ENCODE data around the gene ZBTB7B.

ZBTB7B gene

DNA sequence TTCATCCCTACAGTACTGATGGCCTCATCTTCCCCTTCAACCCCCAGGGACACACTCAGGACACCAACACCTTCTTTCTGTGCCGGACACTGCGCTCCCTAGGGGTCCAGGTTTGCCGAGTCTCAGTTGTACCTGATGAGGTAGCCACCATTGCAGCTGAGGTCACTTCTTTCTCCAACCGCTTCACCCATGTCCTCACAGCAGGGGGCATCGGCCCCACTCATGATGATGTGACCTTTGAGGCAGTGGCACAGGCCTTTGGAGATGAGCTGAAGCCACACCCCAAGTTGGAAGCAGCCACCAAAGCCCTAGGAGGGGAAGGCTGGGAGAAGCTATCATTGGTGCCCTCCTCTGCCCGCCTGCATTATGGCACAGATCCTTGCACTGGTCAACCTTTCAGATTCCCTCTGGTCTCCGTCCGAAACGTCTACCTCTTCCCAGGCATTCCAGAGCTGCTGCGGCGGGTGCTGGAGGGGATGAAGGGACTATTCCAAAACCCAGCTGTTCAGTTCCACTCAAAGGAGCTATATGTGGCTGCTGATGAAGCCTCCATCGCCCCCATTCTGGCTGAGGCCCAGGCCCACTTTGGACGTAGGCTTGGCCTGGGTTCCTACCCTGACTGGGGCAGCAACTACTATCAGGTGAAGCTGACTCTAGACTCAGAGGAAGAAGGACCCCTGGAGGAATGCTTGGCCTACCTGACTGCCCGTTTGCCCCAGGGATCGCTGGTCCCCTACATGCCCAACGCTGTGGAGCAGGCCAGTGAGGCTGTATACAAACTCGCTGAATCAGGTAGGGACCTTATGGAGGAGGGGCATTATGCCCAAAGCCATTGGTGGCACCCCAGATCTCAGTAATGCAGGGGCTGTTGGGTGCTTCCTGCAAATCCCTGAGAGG lies 14.3 kb upstream of the ZBTB7B start:
- DNase-seq (ENCODE audit: low spot score) = no peak

- no peak for DNase-seq (ENCODE audit: low spot score)
Measured at GRCh38 chr1:154989195-154989860, 13.3 kb upstream of the ZBTB7B start.

GRCh38 chr1:154990276-154990675 lies 12.3 kb upstream of the ZBTB7B start:
- no peak for DNase-seq (ENCODE audit: low spot score)

- no peak for DNase-seq (ENCODE audit: low spot score)
Measured at GRCh38 chr1:154992721-154993571, 9.7 kb upstream of the ZBTB7B start.

DNA sequence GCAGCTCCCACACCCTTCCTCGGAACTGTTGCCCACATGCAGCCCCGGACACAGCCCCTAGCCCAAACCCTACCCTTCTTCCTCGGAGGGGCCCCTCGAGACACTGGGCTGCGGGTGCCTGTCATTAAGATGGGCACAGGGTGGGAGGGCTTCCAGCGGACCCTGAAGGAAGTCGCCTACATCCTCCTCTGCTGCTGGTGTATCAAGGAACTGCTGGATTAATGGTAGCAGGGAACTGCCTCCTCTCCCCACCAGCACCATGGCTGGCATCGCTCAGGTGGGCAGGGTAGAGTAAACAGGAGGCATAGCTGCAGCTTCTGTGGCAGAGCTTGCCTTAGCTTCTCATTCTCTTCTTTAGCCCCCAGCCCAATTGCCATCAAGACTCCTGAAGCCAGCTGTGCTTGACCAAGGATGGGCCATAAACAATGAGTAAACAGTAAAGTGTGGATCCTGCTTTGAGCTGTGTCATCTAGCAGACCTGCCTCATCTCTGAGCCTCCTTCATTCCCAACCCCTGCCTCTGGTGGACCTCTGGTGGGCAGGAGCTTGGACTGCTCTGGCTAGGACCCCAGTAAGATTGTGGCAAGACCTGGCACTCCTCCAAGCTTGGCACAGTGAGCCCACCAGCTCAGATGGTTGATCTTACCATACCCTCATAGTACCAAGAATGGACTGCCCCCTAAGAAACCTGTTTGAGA lies 8.9 kb upstream of the ZBTB7B start, which contains the start of gene LENEP:
Gene LENEP, plus strand, starts transcription at position 15 of the 697 bp plus-strand sequence. Its CDS starts 22 bp downstream, at position 37.
- no peak for DNase-seq (ENCODE audit: low spot score)

DNA sequence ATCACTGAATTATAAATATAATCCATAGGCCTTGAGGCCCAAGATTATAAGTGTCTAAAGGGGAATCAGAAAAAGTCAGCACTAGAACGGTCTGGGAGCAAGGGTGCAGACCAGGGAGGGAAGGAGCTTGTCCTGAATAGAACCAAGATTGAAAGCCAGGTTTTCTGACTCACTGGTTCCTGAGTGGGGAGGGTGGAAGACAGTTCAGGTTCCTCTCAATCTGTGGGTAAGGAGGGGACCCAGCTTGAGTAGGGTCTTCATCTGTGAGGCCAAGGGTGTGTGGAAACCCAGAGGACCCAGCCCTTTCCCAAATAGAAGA lies 8.4 kb upstream of the ZBTB7B start:
- no peak for DNase-seq (ENCODE audit: low spot score)

DNA sequence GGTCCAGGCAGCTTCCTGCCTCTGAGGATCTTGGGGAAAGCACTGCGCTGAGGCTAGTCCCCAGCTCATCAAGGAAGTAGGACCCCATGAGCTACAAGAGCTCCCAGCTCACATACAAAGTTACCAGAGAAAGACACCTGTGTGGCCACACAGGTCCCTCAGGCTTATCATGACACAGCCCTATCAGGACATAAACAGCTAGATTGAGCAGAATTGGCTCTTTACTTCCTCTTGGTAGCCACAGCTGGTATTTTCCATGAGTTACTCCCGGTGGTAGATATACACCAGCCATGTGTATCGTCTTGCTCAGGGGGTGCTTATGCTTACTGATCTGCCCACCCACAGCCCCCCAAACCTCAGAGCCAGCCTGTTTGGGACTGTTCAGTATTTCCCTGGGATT lies 8.0 kb upstream of the ZBTB7B start:
- no peak for DNase-seq (ENCODE audit: low spot score)

DNA sequence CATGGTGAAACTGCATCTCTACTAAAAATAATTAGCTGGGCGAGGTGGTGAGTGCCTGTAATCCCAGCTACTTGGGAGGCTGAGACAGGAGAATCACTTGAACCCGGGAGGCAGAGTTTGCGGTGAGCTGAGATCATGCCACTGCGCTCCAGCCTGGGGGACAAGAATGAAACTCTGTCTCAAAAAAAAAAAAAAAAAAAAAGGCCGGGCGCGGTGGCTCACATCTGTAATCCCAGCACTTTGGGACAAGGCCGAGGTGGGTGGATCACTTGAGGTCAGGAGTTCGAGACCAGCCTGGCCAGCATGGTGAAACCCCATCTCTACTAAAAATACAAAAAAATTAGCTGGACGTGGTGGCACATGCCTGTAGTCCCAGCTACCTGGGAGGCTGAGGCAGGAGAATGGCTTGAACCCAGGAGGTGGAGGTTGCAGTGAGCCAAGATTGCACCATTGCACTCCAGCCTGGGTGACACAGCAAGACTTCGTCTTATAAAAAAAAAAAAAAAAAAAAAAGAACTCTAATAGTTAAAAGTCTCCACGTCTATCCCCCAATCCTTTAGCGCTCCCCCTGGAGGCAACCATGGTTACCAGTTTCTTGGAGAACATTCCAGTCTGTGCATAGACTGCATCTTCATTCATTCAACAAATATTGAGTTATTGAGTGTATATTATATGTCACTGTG lies 7.2 kb upstream of the ZBTB7B start:
- peak; percentile 88 for DNase-seq (ENCODE audit: low spot score)

GRCh38 chr1:154996966-154997701 lies 5.5 kb upstream of the ZBTB7B start:
- no peak for DNase-seq (ENCODE audit: low spot score)

GRCh38 chr1:154998201-154998780 lies 4.3 kb upstream of the ZBTB7B start:
- no peak for DNase-seq (ENCODE audit: low spot score)

DNA sequence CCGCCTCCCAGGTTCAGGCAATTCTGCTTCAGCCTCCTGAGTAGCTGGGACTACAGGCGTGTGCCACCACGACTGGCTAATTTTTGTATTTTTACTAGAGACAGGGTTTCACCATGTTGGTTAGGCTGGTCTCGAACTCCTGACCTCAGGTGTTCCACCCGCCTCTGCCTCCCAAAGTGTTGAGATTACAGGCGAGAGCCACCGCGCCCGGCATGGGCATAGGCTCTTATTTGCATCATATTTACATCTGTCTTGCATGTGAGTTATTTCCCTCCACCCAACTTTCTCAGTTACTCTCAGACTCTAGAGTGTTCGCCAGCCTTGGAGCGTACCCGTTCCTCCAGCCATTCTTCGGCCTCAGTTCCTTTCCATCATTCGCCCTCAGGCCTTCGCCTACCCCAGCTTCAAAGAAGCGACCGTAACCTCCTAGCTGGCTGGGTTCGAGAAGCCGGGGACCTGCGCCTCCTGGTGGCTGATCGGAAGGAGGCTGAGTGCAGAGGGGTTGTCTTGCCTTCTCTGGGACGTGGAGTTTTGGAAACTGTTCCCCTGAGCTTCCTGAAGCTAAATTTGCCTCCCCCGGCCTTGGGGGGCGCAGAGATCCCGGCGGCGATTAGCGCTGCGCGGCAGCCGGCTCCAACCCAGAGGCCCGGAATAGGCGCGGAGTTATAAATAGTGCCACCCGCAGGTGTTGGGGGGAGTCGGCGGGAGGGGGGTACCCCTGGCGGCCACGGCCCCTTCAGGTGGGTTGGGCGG lies 3.6 kb upstream of the ZBTB7B start:
- DNase-seq (ENCODE audit: low spot score) = peak; percentile 87

DNA sequence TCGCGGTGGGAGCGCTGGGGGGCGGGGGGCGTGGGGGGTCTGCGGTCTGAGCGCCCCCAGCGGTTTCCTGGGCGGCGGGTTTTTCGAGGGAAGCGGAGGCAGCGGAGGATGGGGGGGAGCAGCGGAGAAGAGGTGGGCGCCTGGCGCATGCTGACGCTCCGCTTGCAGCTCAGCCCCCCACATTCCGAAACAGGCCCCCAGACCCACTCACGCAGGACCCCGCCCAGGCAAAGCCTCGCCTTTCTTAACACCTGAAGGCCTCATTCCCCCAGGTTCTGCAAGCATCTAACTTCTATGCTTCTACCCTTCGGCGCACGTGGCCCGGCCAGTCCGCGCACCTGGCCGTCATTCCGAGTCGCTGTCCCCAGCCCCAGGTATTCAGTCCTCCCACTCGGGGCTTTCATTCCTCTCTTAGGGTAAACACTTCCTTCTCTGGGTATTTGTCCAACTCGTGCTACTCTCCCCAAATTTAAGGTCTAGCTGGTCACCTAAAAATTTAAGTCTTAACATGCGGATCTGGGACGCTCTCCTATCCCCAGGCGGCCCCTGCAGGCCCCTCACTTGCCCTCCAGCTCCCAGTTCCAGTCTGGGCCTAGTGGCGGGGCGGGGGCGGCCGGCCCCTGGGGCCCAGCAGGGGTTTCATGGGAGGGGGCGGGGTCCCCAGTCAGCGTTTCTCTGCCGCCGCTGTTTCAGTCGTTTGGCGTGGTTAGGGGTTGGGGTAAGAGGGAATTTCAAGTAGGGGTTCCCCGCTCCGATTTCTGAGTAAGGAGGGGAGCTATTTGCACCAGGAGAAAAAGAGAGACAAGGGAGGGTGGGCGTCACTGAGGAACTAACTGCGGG lies 2.8 kb upstream of the ZBTB7B start:
- no peak for DNase-seq (ENCODE audit: low spot score)

DNA sequence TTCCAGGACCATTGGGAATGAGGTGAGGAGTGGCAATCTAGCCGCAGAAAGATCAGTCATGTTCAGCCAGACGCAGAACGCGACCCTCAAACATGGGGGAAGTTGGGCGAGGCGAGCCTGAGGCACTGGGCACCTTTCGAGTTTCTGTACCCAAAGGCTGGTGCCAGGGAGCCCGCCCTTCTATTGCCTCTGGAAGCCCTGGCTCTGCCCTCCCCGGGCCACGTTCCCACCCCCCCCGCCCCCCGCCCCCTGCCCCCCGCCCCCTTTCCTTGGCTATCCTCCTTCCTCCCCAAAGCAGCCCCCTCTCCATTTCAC lies 2.2 kb upstream of the ZBTB7B start:
- DNase-seq (ENCODE audit: low spot score) = no peak

DNA sequence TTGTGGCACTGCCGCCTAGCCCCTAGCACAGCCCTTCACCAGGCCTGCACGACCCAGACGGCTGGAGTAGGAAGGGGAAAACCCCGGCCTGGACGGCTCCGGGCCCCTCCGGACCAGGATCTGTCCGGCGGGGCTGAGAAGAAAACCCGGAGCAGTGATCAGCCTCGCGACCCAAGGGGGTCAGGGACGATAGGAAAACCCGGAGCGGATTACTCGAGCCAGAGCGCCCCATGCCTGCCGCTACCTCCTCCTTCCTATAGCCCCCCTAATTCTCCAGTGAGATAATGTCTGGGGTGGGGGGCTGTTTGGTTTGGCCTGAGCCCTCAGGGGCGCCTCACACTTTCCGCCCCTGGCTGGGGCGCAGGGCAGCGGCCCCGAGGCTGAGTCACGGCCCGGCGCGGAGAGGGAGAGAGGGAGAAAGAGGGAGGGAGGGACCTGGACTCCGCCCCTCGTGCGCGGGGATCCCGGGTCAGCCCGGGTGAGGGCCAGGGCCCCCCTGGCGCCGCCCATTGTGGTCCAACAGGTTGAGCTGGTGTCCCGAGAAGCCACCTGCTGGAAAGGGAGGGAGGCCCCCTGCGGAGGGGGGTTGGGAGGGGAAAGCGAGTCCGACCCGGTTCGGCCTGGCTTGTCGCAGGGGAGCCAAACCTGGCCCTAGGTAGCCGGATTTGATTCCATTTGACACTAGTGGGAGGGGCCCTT lies 1.7 kb upstream of the ZBTB7B start:
- DNase-seq (ENCODE audit: low spot score) = peak; percentile 94

DNA sequence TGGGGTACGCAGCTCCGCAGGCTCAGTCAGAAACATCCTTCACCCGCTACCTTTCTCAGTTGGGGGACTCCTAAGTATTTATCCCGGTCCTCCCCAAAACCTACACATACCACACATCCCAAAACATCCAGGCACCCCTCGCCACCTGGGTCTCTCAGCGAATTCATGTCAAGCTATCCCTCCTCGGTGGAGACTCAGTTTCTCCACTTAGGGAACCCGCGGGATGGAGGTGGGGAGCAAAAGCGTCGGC lies 1.3 kb upstream of the ZBTB7B start:
- peak; percentile 32 for DNase-seq (ENCODE audit: low spot score)

GRCh38 chr1:155001675-155002463 lies 733 bp upstream of the ZBTB7B start:
- peak; percentile 100 for DNase-seq (ENCODE audit: low spot score)

GRCh38 chr1:155003227-155003765 lies 694 bp downstream of the ZBTB7B start:
- no peak for DNase-seq (ENCODE audit: low spot score)
